GM19240 (cell line): Measurements from ENCODE around the gene GPI.
"Not testable (repeated sequence)": the region's sequence is repeated elsewhere in the genome, so short reads cannot be mapped to it uniquely, and the experiment has no call there.

ENCODE experiments used
- DNase-seq: peaks from one replicate; pipeline ENCODE4 v3.0.0; 2011; ENCODE audit warnings: low spot score; ENCODE audit not compliant: insufficient read length

GPI gene

GRCh38 chr19:34367624-34367957 is 2.6 kb downstream of the GPI start:
- no peak for DNase-seq

GRCh38 chr19:34368338-34368737 is 3.3 kb downstream of the GPI start:
- DNase-seq = no peak

- DNase-seq = not testable (repeated sequence)
Measured at GRCh38 chr19:34369166-34369565, 4.2 kb downstream of the GPI start.

- DNase-seq = no peak
Measured at GRCh38 chr19:34370117-34370516, 5.1 kb downstream of the GPI start.

GRCh38 chr19:34370983-34371382 is 6.0 kb downstream of the GPI start:
- no peak for DNase-seq

- no peak for DNase-seq
Measured at GRCh38 chr19:34373601-34374288, 8.7 kb downstream of the GPI start.

- no peak for DNase-seq
Measured at GRCh38 chr19:34375598-34375997, 10.6 kb downstream of the GPI start.

GRCh38 chr19:34380639-34381241 is 15.7 kb downstream of the GPI start:
- no peak for DNase-seq

- no peak for DNase-seq
Measured at GRCh38 chr19:34381399-34382251, 16.6 kb downstream of the GPI start.

GRCh38 chr19:34382471-34382870 is 17.5 kb downstream of the GPI start:
- no peak for DNase-seq

GRCh38 chr19:34383599-34383998 is 18.6 kb downstream of the GPI start:
- DNase-seq = no peak

GRCh38 chr19:34386645-34387445 is 21.8 kb downstream of the GPI start:
- DNase-seq = no peak

- no peak for DNase-seq
Measured at GRCh38 chr19:34387446-34387810, 22.4 kb downstream of the GPI start.

- not testable (repeated sequence) for DNase-seq
Measured at GRCh38 chr19:34388745-34389144, 23.7 kb downstream of the GPI start.

GRCh38 chr19:34391813-34392212 is 26.8 kb downstream of the GPI start:
- no peak for DNase-seq

- DNase-seq = no peak
Measured at GRCh38 chr19:34393031-34393430, 28.0 kb downstream of the GPI start.

GRCh38 chr19:34393629-34394028 is 28.6 kb downstream of the GPI start:
- DNase-seq = no peak

GRCh38 chr19:34397853-34398252 is 32.9 kb downstream of the GPI start:
- DNase-seq = no peak

GRCh38 chr19:34399886-34400285 is 34.9 kb downstream of the GPI start:
- no peak for DNase-seq

- DNase-seq = not testable (repeated sequence)
Measured at GRCh38 chr19:34400844-34401243, 35.8 kb downstream of the GPI start.

- no peak for DNase-seq
Measured at GRCh38 chr19:34402074-34402600, 37.1 kb downstream of the GPI start.

GRCh38 chr19:34403784-34404108 is 38.8 kb downstream of the GPI start:
- no peak for DNase-seq
